Testis (tissue), 2 donors: Measurements from ENCODE around the gene CCDC7.

ENCODE experiments used
- POLR2A ChIP-seq: fragments of 450-650 bp; IDR thresholded peaks from one replicate; pipeline ENCODE4 v1.6.1; 2017; ENCODE audit warnings: antibody characterized with exemption, mild to moderate bottlenecking, moderate library complexity
- TF ChIP-seq, protein P1 (sequence below), 3 experiments: fragments of 450-650 bp in 2 of 3; fragments of 200-600 bp in 1 of 3; sonication (generic) in 1 of 3; IDR thresholded peaks; one replicate each; pipeline ENCODE4 v1.5.1; 2016 to 2019; ENCODE audit warnings: antibody characterized with exemption in 3 of 3, mild to moderate bottlenecking in 2 of 3, moderate library complexity in 1 of 3

- TF ChIP-seq, protein P1, sequence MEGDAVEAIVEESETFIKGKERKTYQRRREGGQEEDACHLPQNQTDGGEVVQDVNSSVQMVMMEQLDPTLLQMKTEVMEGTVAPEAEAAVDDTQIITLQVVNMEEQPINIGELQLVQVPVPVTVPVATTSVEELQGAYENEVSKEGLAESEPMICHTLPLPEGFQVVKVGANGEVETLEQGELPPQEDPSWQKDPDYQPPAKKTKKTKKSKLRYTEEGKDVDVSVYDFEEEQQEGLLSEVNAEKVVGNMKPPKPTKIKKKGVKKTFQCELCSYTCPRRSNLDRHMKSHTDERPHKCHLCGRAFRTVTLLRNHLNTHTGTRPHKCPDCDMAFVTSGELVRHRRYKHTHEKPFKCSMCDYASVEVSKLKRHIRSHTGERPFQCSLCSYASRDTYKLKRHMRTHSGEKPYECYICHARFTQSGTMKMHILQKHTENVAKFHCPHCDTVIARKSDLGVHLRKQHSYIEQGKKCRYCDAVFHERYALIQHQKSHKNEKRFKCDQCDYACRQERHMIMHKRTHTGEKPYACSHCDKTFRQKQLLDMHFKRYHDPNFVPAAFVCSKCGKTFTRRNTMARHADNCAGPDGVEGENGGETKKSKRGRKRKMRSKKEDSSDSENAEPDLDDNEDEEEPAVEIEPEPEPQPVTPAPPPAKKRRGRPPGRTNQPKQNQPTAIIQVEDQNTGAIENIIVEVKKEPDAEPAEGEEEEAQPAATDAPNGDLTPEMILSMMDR (IDR thresholded peaks at IDR 0.05), result no peak
- no peak for TF ChIP-seq POLR2A
Observed at GRCh38 chr10:32661346-32661745, 215.4 kb downstream of the CCDC7 start.
